Skeletal muscle satellite cell (primary cell): ENCODE measurements around the gene SRRM3.
"Not testable (repeated sequence)": the region's sequence is repeated elsewhere in the genome, so short reads cannot be mapped to it uniquely, and the experiment has no call there.

Experiments used
- H3K27me3 ChIP-seq: 2 replicates; pipeline ENCODE4 v1.7.0; 2013; ENCODE audit warnings: low read length; ENCODE audit not compliant: control insufficient read depth, insufficient read depth
- H3K36me3 ChIP-seq: 2 replicates; pipeline ENCODE4 v1.7.0; 2013; ENCODE audit warnings: mild to moderate bottlenecking, control low read depth, low read length; ENCODE audit not compliant: insufficient read depth
- H3K4me1 ChIP-seq: 2 replicates; pipeline ENCODE4 v1.7.0; 2013; ENCODE audit warnings: low read length; ENCODE audit not compliant: control insufficient read depth, insufficient read depth
- H3K4me2 ChIP-seq: 2 replicates; pipeline ENCODE4 v1.7.0; 2013; ENCODE audit warnings: mild to moderate bottlenecking, low read length
- H3K4me3 ChIP-seq: 2 replicates; pipeline ENCODE4 v1.7.0; 2013; ENCODE audit warnings: low read length
- H3K9ac ChIP-seq: 2 replicates; pipeline ENCODE4 v1.7.0; 2013; ENCODE audit warnings: mild to moderate bottlenecking, low read depth, low read length, moderate library complexity
- H3K9me3 ChIP-seq: replicated peaks from 2 replicates; pipeline ENCODE4 v1.7.0; 2013; ENCODE audit warnings: mild to moderate bottlenecking, control low read depth, low read length

The SRRM3 gene

DNA sequence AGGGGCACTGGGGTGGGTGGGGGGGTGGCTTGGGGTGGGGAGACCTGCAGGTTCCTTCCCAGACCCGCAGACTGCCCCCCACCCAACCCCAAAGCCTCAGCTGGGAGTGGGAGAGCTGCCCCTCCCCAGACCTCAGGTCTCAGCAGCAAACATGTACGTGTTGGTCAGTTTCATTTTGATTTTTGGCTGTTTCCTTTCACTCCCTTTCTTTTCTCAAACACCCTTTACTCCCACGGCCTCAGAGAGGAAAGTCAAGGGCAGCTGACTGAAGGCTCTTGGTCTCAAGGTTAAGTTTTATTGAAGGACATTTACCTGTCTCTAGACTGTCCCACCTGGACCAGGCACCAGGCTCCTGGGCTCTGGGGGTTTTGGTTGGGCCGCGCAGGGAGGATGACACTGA lies 66.7 kb downstream of the SRRM3 start:
- Histone ChIP-seq H3K4me1 (peaks cover 4% of the 10 kb centered on the region), H3K4me2 (peak overlapping the region; percentile 54), H3K9me3 (no peaks in the 10 kb centered on the region), H3K9ac (no peak overlapping the region), H3K27me3 (peaks cover 55% of the 10 kb centered on the region), H3K4me3 (no peak overlapping the region), H3K36me3 (no peaks in the 10 kb centered on the region)

DNA sequence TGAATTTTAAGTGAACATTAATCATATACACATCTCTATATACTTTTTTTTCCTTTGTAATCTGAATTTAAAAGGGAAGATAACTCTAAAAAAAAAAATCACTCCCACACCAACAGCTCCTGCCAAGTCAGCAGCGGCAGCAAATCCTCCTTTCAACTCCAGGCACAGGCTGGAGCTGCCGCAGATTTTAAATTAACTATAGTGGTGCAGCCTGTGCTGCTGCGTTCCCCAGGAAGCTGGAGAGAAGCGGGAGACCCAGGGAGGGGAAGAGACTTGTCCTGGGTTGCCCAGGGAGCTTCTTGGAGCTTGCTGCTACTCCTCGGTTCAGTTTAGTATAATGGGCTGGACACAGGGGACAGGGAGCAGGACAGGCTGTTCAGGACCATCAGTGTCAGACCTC lies 68.2 kb downstream of the SRRM3 start:
- Histone ChIP-seq H3K4me2 (no peak overlapping the region), H3K27me3 (peaks cover 68% of the 10 kb centered on the region), H3K9me3 (no peaks in the 10 kb centered on the region), H3K4me1 (peaks cover 4% of the 10 kb centered on the region), H3K4me3 (no peak overlapping the region), H3K9ac (no peak overlapping the region), H3K36me3 (no peaks in the 10 kb centered on the region)

DNA sequence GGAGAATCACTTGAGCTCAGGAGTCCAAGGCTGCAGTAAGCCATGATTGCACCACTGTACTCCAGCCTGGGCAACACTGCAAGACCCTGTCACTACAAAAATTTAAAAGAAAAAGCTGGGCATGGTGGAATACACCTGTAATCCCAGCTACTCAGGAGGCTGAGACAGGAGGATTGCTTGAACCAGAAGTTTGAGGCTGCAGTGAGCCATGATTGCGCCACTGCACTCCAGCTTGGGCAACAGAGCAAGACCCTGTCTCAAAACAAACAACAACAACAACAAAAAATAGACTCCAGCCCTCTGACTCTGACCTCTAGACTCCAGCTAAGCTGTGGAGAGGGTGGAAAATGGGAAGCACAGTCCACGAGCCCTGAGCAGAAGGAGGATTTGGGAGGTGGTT lies 69.7 kb downstream of the SRRM3 start:
- not testable (repeated sequence) for H3K4me2 ChIP-seq, H3K4me1 ChIP-seq, H3K9me3 ChIP-seq, H3K9ac ChIP-seq, H3K4me3 ChIP-seq, H3K36me3 ChIP-seq
- H3K27me3 ChIP-seq, result peaks cover 76% of the 10 kb centered on the region

DNA sequence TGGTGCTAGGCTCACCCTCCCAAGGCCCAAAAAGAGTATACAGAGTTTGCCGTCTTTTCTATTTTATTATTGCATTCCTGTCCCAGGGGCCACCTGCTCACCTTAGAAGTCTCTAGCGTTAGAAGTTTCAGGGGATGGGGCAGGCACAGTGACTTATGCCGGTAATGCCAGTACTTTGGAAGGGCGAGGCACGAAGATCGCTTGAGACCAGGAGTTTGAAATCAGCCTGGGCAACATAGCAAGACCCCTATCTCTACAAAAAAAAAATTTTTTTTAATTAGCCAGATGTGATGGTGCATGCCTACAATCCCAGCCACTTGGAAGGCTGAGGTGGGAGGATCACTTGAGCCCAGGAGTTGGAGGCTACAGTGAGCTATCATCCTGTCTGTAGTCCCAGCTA lies 70.4 kb downstream of the SRRM3 start:
- no peaks in the 10 kb centered on the region for H3K36me3 ChIP-seq
- peaks cover 1% of the 10 kb centered on the region for H3K4me1 ChIP-seq
- no peak overlapping the region for H3K4me2 ChIP-seq
- no peak overlapping the region for H3K4me3 ChIP-seq
- H3K27me3 ChIP-seq, result peaks cover 78% of the 10 kb centered on the region
- H3K9me3 ChIP-seq, result no peaks in the 10 kb centered on the region
- H3K9ac ChIP-seq, result no peak overlapping the region

DNA sequence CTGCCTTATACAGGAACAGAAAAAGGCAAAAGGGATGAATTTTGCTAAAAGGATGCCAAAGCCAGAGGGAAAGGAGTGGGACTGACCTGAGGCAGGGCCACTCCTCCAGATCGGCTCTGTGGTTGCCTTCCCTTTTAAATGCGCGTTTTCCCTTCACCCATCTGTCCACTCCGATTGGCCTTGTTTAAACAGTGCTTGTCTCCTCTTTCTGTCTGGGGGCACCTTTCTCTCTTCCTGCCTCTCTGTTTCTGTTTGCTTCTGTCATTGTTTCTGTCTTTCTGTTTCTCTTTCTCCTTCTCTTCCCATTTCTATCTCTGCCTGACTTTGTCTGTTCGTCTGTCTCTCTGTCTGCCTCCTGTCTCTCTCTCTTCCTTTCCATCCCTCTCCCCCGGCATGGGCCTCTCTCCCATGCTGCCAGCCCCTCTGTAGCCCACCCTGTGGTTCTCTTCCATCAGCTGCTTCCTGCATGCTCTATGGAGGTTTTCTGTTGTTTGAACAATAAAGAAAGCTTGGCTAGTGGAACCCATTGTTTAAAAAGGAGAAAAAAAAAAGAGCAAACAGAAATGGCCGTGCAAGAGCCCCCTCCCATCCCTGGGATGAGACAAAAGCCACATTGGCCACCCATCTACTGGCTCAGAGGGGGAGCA lies 71.3 kb downstream of the SRRM3 start:
- no peaks in the 10 kb centered on the region for H3K4me1 ChIP-seq
- H3K27me3 ChIP-seq, result peaks cover 80% of the 10 kb centered on the region
- H3K4me3 ChIP-seq, result no peak overlapping the region
- no peaks in the 10 kb centered on the region for H3K36me3 ChIP-seq
- H3K9me3 ChIP-seq, result no peaks in the 10 kb centered on the region
- no peak overlapping the region for H3K9ac ChIP-seq
- H3K4me2 ChIP-seq, result no peak overlapping the region

DNA sequence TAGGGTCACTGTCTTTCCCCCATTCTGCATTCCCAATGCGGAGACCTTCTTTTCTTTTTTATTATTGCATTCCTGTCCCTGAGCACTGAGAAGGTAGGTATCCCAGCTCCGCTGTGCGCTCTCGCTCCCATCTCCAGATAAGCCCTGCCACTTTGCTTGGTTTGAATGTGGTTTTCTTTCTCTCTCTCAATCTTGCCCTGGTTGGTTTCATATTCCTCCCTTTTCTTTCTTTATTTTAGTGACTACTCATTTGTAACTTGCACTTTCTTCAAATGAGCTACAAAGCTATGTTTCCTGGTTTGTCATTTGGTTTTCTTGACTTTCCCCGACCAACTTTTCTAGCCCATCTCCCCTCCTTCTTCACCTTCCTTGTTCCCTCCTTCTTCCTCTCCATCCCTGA lies 71.8 kb downstream of the SRRM3 start:
- H3K4me1 ChIP-seq, result no peaks in the 10 kb centered on the region
- no peaks in the 10 kb centered on the region for H3K9me3 ChIP-seq
- no peak overlapping the region for H3K4me2 ChIP-seq
- no peak overlapping the region for H3K4me3 ChIP-seq
- H3K36me3 ChIP-seq, result no peaks in the 10 kb centered on the region
- no peak overlapping the region for H3K9ac ChIP-seq
- peaks cover 78% of the 10 kb centered on the region for H3K27me3 ChIP-seq

- Histone ChIP-seq H3K4me3 (no peak overlapping the region), H3K9ac (no peak overlapping the region), H3K27me3 (peaks cover 59% of the 10 kb centered on the region), H3K4me1 (peaks cover 4% of the 10 kb centered on the region), H3K4me2 (no peak overlapping the region), H3K9me3 (no peaks in the 10 kb centered on the region), H3K36me3 (no peaks in the 10 kb centered on the region)
These were observed 76.8 kb downstream of the SRRM3 start for GRCh38 chr7:76278540-76278939.

GRCh38 chr7:76280408-76280807 lies 78.7 kb downstream of the SRRM3 start:
- H3K36me3 ChIP-seq, result no peaks in the 10 kb centered on the region
- H3K4me3 ChIP-seq, result no peak overlapping the region
- H3K4me2 ChIP-seq, result no peak overlapping the region
- H3K27me3 ChIP-seq, result peaks cover 44% of the 10 kb centered on the region
- H3K9me3 ChIP-seq, result no peaks in the 10 kb centered on the region
- peaks cover 4% of the 10 kb centered on the region for H3K4me1 ChIP-seq
- H3K9ac ChIP-seq, result no peak overlapping the region

- H3K4me2 ChIP-seq, result peak overlapping the region; percentile 66
- H3K9me3 ChIP-seq, result no peaks in the 10 kb centered on the region
- H3K27me3 ChIP-seq, result peaks cover 42% of the 10 kb centered on the region
- no peaks in the 10 kb centered on the region for H3K36me3 ChIP-seq
- H3K4me3 ChIP-seq, result peak overlapping the region; percentile 53
- no peak overlapping the region for H3K9ac ChIP-seq
- H3K4me1 ChIP-seq, result peaks cover 4% of the 10 kb centered on the region
These were observed 79.5 kb downstream of the SRRM3 start for GRCh38 chr7:76281006-76281705.

- Histone ChIP-seq H3K27me3 (peaks cover 35% of the 10 kb centered on the region), H3K9ac (no peak overlapping the region)
These were observed 80.1 kb downstream of the SRRM3 start for GRCh38 chr7:76281706-76282343.

GRCh38 chr7:76282344-76283253 lies 80.9 kb downstream of the SRRM3 start:
- H3K9me3 ChIP-seq, result no peaks in the 10 kb centered on the region
- H3K36me3 ChIP-seq, result no peaks in the 10 kb centered on the region
- H3K9ac ChIP-seq, result no peak overlapping the region
- H3K4me3 ChIP-seq, result peak overlapping the region; percentile 62
- peaks cover 4% of the 10 kb centered on the region for H3K4me1 ChIP-seq
- H3K27me3 ChIP-seq, result peaks cover 31% of the 10 kb centered on the region
- peak overlapping the region; percentile 78 for H3K4me2 ChIP-seq

More at GRCh38 chr7:76281706-76282343, 80.1 kb downstream of the SRRM3 start:
- Histone ChIP-seq H3K4me1 (peaks cover 4% of the 10 kb centered on the region), H3K4me2 (peak overlapping the region; percentile 72), H3K4me3 (peak overlapping the region; percentile 62), H3K9me3 (no peaks in the 10 kb centered on the region), H3K36me3 (no peaks in the 10 kb centered on the region)
